Pons (tissue), 1 donor: ENCODE results near the gene CSNK1A1L.
A peak's percentile ranks its signal among the peaks of the same experiment; 100 is the strongest.
"Not testable (repeated sequence)": the region's sequence is repeated elsewhere in the genome, so short reads cannot be mapped to it uniquely, and the experiment has no call there.

ENCODE experiments used
- DNase-seq: peaks from one replicate; pipeline ENCODE4 v3.0.0-alpha.2; 2016; ENCODE audit warnings: low spot score

The CSNK1A1L gene

DNA sequence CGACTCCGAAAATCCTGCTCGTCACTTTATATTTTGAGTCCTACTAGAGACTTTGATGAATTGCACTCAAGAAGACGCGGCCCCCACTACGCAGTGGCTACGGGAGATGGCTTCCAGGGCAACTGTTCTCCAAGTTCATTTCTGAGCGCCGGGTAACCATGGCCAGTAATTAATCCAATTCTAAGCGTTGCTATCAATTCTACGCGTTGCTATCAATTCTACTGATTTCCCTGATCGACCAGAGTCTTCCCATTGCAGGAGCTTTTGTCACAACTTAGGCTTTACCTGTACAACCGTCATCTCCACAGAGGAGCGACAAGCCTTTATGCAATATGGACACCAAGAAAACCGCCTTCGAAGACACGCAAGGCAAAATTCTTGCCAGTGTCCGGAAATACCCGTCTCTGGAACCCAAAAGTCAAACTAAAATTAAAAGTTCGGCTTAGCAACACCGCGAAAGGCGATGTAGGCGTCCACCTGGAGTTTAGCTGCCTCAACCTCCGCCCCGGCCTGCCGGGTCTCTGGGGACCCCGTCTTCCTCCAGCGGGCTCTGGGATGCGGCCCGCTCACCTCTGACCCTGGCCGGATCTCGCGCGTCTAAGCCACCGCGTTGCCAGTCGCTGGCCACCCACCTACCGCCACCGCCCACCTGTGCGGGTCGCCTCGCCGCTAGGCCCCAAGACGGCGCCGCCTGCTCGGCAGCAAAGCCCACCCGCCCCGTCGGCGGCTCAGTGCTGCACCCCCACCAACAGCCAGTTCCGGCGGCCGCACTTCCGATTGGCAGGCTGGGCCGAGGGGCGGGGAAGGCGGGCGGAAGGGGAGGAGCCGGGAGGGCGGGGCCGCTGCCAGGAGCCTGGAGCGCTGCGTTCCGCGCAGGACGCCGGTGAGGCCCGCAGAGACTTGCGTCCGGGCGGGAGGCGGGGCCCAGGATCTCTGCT is 46.3 kb downstream of the CSNK1A1L start, which contains the start of gene SUPT20H:
Gene SUPT20H (minus strand): TSS at position 779 of the 938 bp plus-strand sequence. CDS start 8,198 bp downstream, outside the sequence.
- DNase-seq, result peak; percentile 84

GRCh38 chr13:37056228-37056627 is 49.2 kb downstream of the CSNK1A1L start:
- not testable (repeated sequence) for DNase-seq
